Stimulated activated CD4-positive, alpha-beta T cell treated with anti-CD3 and anti-CD28 coated beads, Interleukin-12 subunit alpha, Interleukin-12 subunit beta, amount 100 ng/mL, for 48 hours (primary cell): ENCODE results near the gene RGL1.
"Not testable (repeated sequence)": the region's sequence is repeated elsewhere in the genome, so short reads cannot be mapped to it uniquely, and the experiment has no call there.

ENCODE experiments used
- DNase-seq, 3 donors: peaks; one replicate each; pipeline ENCODE4 v3.0.0-alpha.2; 2020; ENCODE audit warnings: low read depth in 2 of 3, low spot score in 1 of 3

The RGL1 gene

GRCh38 chr1:183783767-183784637 lies 20.9 kb upstream of the RGL1 start:
- DNase-seq: no peak

DNA sequence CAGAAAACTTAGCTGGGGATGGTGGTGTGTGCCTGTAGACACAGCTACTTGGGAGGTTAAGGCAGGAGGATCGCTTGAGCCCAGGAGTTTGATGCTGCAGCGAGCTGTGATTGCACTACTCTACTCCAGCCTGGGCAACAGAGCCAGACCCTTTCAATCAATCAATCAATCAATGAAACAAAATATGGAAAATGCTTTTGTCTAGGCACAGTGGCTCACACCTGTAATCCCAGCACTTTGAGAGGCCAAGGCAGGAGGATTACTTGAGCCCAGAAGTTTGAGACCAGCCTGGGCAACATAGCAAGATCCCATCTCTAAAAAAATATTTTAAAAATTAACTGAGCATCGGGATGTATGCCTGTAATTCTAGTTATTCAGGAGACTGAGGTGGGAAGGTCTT lies 19.0 kb upstream of the RGL1 start:
- not testable (repeated sequence) for DNase-seq

- no peak for DNase-seq
Observed at GRCh38 chr1:183787704-183788103, 17.2 kb upstream of the RGL1 start.

DNA sequence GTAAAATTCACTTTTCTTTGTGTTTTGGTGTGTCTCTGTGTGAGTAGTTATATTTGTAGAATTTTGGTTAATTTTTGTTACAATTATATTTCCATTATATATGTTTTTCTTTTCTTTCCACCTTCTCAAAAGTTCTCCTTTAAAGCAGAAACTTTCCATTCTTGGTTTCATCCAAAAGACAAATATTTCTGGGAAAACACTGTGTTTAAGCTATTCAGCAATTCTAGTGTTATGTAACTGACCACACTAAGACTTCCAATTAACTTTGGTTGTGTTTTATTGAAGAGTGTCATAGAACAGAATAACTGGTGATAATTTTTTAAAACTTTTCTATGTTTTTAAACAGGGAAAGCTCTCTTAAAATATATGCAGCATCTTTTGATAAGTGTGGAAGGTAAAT lies 13.6 kb upstream of the RGL1 start:
- DNase-seq: no peak

GRCh38 chr1:183792300-183792699 lies 12.6 kb upstream of the RGL1 start:
- no peak for DNase-seq

DNA sequence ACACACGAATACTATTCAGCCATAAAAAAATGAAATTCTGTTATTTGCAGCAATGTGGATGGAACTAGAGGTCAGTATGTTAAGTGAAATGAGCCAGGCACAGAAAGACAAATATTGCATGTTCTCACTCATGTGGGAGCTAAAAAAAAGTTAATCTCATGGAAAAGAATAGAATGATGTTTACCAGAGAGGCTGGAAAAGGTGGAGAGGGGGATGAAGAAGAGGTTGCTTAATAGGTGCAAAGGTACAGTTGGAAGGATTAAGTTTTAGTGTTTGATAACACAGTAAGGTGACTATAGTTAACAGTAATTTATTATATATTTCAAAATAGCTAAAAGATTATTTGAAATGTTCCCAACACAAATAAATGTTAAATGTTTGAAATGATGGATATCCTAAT lies 10.8 kb upstream of the RGL1 start:
- DNase-seq: no peak

DNA sequence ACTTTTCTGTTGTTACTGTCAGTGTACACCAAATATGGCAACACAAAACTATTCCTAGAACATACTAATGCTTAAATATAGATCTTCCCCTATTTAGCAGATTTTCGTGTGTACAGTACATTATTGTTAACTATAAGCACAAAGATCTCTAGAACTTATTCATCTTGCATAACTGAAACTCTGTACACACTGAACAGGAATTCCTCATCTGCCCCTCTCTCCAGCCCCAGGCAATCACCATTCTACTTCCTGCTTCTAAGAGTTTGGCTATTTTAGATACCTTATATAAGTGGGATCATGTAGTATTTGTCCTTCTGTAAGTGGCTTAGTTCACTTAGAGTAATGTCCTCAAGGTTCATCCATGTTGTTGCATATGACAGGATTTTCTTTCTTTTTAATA lies 4.5 kb upstream of the RGL1 start:
- DNase-seq: no peak

- DNase-seq: no peak
Observed at GRCh38 chr1:183801649-183802048, 3.3 kb upstream of the RGL1 start.

GRCh38 chr1:183804387-183804786 lies 533 bp upstream of the RGL1 start:
- DNase-seq: no peak

DNA sequence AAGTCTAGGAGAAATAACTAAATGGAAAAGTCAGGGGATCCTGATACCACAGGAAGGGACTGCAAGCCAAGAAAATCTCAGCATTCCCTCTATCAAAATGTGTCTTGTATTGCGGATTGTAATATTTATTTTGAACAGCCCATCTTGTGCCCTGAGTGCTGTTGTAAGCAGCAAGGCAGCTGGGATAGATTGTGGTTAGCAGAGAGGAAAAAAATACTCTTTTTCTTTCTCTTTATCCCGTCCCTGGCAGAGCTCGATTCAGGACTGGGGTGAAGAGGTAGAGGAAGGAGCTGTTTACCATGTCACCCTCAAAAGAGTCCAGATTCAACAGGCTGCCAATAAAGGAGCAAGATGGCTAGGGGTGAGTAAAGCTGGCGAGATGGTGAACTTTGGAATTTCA lies 1.2 kb downstream of the RGL1 start:
- DNase-seq: no peak

- DNase-seq: no peak
Observed at GRCh38 chr1:183806675-183807074, 1.8 kb downstream of the RGL1 start.

DNA sequence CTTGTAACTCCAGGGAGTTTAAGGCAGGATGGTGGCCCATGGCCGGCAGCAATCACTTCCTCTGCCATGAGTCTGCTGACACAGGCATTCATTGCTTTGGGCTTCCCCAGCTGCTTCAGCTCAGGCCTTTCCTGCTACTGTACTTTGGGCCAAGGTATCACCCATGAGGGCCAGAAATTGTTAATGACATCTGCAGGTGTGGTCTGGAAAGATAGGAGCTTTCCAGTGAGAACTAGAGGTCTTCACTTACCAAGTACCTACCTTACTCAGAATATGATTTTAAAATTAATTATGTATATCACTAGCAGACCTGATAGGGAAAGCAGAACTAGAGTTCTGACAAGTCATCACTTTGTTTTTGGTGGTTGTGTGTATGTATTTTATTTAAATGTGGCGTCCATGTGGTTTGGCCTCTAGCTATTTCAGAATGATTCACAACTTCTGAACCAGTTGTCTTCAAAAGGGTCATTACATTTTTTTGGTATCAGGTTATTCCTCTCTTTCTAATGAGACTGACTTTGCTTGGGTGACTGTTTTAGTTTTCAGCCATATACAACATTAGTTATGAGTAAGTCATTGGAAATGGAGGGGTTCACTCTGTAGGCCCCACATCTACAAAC lies 2.7 kb downstream of the RGL1 start:
- DNase-seq: no peak

- DNase-seq: no peak
Observed at GRCh38 chr1:183808296-183809027, 3.5 kb downstream of the RGL1 start.

- no peak for DNase-seq
Observed at GRCh38 chr1:183810121-183810520, 5.2 kb downstream of the RGL1 start.

DNA sequence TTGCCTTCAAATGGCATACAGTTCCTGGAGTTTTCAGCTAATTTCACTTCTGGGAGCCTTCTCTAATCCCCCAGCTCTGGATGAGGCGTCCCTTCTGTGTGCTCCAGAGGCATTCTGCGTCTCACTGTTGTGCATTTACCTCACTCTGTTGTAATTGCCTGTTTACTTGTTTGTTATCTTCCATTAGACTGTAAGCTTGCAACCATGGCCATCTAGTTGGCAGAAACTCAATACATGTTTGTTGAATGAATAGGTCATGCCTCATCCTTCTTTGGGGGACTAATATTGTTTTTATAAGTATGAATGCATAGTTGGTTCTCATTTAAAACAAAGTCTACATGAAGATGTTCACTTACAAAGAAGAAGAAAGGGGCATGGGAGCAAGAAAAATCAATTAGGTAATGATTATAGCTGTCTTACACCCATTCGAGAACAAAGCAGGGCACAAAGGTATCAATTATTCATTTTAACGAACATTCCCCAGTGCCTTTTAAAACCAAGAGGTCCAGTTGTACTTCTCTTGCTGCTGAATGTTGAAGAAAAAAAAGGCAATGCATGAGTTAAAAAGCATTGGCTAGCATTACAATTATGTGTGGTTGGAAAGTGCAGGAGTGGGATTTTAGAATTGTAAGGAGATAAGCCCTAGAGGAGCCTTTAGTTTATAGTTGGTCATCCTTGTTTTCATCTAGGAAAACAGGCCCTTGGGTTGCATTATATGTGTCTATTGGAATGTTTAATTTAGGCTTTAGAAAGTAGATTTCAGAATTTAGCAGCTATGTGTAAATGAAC lies 6.0 kb downstream of the RGL1 start:
- no peak for DNase-seq

GRCh38 chr1:183812128-183812527 lies 7.2 kb downstream of the RGL1 start:
- no peak for DNase-seq

- DNase-seq: no peak
Observed at GRCh38 chr1:183812686-183813569, 8.0 kb downstream of the RGL1 start.

GRCh38 chr1:183814121-183814681 lies 9.3 kb downstream of the RGL1 start:
- no peak for DNase-seq

GRCh38 chr1:183816110-183816509 lies 11.2 kb downstream of the RGL1 start:
- no peak for DNase-seq
